ENCODE results near the gene LIF. TPM values are rescaled to one million over a fixed set of nuclear protein-coding genes. Genes with fewer than 3 reads are reported as not detected.

LIF gene
- polyA plus RNA-seq (ENCODE audit: insufficient read length): 0.76 TPM

DNA sequence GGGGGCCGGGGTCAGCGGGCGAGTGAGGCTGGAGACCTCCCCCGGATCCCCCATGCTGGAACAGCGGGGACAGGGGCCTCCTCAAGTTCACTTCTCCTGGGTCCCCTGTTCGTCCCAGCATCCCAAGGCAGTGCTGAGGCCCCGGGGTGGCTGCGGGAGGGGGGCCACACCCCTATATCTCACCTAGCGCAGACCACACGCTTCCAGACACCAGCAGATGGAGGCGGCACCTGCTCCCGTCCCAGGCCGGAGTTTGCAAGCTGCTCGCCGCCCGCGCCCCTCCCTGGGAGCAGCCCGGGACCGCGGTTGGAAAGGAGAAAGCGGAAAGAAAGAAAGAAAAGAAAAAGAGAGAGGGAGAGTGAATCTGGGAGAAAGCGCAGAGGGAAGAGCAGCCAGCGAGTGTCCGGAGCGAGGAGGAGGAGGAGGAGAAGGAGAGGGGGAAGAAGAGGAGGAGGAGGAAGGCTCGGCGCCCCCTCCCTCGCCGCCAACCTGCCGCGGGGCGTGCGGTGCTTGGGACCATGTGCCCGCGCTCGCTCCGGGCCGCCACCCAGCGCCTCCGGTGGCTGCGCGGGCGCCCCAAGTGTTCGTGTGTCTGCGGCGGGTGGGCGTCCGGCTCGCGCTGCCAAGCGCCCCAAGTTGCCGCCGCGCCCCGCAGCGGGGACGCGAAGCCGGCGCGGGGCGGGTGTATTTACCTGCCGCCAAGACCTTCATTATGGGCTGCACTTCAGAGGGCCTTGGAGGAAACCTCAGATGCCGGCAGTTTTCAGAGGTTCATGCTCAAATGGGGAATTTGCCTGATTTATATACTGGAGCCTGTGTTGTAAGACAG lies at the start of gene LIF:
Gene LIF (minus strand): TSS at position 775 of the 829 bp plus-strand sequence. CDS start 64 bp downstream, at position 711.
- no peak for DNase-seq (ENCODE audit: low read depth)

DNA sequence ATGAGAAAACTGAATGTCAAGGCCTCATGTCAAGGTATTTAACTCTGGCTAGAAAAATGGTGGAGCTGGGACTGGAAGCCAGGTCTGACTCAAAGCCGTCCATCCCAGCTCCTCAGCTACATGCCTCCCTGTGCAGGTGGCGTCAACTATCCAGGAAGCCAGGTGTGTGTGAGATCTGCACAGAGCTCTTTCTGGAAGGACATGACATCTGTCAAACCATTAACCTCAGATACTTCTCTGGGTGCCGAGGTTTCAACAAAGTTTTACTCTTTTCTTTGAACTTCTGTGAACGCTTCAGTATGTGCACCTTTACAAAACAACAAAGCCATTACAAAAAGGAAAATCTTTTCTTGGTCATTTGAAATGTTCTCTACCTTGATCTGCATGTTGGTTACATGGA lies 49.8 kb upstream of the LIF start:
- no peak for DNase-seq (ENCODE audit: low read depth)

DNA sequence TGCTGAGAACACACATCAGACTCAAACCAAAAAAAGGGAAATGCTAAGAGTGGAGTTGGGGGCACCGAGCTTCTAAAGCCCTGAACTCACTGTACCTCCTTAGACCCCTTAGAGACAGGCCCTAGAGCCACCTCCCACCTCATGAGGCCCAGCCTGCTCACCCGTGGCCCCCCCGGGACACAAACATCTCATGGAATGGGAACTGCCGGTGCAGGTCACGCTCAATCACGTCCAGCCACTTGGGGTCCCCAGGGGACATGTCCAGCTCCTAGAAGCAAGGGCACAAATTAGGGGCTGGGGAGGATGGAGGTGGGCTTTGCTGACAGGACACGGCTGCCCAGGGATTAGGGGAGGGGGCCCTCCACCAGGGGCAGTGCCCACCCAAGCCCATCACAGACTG lies 49.0 kb upstream of the LIF start:
- DNase-seq (ENCODE audit: low read depth): no peak

DNA sequence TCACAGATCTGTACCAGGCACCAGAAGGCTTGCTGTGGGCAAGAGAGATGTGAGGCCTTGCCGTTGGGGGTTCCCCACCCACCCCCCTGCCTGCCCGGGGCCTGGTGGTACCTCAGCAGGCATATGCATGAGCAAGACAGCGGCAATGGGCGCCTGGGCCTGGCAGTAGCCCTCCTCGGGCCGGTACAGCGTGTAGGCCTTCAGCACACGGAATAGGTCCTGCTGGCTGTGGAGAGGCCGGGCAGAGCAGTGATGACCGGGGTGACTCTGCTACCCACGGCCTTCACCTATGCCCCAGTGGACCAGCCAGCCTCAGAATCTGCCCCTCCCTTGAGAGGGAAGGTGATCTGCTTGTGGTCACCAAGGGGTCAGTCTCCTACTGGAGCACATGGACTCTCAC lies 48.3 kb upstream of the LIF start:
- DNase-seq (ENCODE audit: low read depth): no peak

DNA sequence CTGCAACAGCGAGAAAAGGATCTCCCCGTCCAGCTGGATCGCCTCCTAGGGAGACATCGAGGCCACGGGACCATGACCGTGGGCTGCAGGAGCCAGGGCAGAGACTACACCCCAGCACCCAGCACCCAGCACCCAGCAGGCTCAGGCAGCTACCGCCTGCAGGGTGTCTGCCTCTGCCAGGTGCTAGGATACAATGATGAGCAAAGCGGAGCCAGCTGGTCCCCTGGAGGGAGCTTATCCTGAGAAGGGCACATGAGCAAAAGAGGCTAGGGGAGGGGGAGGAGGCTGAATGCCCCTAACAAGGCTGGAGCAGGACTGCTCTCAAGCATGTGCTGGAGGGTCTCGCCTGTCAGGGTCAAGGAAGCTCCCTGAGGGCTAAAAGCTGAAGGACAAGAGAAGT lies 47.5 kb upstream of the LIF start:
- DNase-seq (ENCODE audit: low read depth): no peak

DNA sequence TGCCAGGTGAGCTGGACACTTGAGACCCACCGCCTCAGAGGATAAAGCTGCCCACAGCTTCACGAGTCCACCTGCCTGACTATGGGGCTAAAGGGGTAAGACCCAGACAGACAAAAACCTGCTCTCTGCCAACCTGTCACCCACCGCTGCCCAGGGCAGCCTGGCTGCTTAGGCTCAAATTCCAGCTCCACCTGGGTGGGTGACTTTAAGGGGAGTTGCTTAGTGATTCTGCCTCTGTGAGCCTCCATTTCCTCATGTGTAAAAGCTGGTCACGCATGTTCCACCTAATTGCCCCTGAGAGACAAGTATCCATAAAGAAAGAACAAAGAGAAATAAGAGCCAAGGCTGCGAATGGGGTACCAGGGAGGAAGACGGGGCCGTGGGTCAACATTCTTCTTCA lies 46.5 kb upstream of the LIF start:
- DNase-seq (ENCODE audit: low read depth): no peak

DNA sequence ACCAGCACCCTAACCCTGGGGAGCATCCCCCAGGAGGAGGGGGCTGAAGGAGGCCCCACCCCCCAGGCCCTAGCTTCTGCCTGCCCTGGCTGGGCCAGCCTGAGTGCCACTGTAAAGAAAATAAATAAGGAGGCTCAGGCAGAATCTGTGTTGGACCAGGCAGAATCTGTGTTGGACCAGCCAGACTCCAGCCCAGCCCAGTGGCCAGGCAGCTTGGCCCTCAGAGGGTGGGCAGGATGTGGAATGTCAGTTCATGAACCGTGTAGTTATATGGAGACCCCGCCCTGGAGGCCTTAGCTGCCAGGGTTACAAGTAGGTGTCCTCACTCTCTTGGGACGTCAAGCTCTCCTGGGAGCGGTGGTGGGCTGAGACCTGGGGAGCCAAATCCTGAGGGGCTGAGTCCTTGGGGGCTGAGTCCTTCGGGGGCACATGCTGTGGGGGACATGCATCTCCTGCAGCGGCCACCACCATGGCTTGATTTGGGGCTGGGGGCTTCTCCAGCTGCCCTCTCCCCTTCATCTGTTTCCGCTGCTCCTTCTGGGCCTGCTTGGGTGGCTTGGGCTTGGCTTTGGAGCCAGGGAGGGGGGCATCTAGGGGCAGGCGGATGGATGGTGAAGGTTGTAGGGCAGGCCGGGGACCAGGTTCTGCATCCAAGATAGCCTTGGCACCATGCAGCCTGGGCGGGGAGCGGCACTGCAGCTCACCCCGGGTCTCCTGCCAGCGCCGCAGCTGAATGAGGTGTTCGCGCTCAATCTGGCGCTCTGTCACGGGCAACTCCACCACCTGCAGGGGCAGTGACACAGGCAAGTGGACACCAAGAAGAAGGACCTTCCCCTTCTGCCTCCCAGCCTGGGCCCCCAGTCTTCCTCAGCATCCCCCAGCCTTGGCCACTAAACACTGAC lies 45.8 kb upstream of the LIF start:
- no peak for DNase-seq (ENCODE audit: low read depth)

DNA sequence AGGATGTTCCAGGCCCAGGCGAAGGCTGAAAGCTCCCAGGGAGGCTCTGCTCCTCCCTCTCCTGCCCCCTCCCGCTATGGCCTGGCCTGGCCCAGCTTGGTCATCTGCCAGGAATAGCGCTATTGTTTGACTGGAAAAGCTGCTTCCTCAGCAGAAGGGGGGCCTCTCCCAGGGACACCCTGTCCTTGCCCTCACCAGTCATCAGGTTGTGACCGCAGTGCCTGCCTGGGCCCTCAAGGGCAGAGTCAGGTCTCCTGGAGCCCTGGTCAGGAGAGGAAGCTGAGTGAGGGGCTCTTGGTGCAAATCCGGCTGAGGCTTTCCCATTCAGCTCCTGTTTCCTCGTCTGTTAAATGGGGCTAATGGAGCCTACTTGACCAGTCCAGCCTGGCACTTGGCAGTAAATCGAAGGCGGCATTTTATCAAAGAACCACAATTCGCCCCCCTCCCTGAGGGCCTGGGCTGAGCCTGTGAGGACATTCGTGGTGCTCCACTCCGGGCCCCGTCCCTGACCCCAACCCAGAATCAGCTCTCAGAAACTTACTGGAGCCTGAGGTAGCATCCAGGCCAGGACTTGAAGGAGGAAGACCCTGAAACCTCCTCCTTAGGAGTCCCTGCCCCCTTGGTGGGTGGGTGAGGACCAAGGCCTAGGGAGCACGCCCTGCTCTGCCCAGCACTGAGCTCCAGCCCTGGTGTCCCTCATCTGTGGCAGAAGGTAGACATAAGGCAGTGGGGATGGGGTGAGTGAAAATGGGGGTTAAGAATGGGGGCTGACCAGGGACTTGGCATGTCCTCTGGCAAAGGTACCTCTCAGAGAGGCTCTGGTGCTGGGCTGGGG lies 44.7 kb upstream of the LIF start:
- DNase-seq (ENCODE audit: low read depth): no peak

DNA sequence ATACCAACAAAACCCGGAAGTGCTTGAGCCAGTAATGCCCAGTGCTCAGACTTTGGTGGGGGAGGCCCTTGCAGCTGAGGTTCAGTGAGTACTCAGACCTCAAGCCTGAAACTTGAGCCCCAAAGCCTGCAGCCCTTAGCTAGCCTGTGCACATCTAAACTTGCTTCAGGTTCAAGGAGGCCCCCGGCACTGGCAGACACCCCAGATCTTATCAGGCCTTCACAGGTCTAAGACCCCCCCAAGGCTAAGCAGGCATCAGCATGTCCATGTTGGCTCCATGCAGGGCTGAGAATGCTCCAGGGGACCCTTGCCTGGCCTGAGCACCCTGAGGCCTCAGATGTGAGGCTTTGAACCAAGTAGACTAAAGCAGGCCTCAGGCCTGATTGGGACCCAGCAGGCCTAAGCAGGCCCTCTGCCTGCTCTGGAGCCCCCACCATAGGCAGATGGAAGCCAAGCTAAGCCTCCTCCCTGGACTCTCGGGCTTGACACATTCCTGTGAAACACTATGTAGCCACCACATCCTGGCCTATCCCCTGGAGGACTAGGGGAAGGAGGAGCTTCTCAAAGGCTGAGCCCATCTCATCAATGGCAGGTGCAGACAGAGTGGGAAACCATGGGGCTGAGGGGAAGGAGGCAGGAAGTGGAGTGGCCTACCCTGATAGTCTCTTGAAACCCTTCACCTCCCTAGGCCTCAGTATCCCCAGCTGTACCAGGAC lies 43.9 kb upstream of the LIF start:
- DNase-seq (ENCODE audit: low read depth): no peak

DNA sequence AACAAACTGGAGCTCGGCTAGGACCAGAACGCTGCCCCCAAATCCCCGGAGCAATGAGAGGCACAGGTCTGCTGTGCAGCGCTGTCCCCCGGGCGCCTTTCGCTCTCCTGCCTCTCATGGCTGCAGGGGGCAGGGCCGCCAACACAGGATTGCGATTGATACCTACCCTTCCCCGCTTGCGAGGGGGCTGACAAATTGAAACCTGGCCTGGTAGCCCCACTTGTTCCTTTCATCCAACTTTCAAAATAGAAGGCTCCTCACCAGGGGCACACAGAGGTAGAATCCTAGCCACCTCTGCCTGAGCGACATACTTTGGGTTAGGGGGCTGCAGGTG lies 43.4 kb upstream of the LIF start:
- DNase-seq (ENCODE audit: low read depth): no peak

DNA sequence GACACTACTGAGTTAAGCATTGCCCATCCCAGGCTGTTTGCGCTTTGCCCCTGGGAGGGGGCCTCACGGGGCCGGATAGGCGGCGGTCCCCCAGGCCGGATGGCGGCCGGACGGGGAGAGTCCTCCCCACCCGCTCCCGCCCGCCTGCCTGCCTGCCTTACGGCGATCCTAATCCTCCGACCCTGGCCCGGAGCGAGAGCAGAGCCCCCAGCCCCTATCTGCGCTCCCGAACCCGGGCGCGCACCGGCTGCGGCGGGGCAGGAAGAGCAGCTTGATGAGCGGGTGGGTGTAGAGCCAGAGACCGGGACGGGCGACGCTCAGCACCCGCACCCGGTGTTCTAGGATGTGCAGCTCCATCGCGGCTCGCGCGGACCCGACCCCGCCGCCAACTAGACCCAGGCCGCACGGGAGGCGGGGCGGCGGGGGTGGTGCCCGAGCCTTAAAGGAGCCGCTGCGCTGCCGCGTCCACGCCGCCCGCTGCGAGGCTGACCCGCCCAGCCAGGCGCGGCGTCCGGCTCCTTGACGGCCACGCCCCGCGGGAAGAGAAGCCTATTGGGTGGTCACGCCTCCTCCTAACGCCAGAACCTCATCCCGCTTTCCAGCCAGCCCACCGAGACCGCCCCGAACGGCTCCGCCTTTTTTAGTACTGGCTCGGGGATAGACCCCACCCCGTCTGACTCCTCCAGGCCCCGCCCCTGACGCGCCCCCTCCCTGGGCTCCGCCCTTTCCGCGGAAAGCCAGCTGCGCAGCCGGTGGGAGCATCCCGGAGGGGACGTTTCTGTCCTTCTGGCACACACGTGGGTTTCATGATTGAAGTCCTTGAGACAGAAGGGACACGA lies 42.8 kb upstream of the LIF start, which contains the start of gene CASTOR1:
Gene CASTOR1 (minus strand): TSS at position 365 of the 839 bp plus-strand sequence. CDS start 8 bp downstream, at position 357.
- peak; percentile 95 for DNase-seq (ENCODE audit: low read depth)

DNA sequence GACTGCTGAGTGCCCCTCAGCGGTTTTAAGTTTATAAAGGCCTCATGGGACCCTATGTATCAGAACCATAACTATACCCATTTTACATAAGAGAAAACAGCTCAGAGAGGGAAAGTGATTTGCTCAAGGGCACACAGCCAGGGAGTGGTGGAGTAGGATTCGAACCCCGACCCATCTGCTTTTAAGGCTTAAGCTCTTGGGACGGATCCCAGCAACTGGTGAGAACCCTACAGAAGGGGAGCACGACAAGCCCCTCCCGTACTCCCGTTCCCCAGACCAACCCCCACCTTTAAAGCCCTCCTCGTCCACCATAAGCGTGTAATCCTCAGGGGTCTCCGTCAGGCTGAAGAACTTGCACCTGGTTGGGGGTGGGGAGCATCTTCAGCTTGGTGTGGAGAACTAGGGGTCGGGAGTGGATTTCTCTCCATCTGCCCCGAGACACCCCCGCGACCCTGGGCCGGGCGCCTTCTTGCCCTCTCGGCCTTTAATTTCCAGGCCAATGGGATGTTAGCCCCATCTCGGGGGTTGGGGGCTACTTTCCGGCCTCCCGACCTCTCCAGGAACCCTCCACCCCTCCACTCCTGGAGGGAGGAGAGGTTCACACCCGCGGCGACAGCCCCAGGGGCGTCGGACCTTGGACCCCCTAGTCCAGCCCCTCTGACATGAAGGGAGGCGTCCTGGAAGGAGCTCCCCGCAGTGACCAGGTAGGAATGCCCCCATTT lies 42.0 kb upstream of the LIF start:
- no peak for DNase-seq (ENCODE audit: low read depth)

DNA sequence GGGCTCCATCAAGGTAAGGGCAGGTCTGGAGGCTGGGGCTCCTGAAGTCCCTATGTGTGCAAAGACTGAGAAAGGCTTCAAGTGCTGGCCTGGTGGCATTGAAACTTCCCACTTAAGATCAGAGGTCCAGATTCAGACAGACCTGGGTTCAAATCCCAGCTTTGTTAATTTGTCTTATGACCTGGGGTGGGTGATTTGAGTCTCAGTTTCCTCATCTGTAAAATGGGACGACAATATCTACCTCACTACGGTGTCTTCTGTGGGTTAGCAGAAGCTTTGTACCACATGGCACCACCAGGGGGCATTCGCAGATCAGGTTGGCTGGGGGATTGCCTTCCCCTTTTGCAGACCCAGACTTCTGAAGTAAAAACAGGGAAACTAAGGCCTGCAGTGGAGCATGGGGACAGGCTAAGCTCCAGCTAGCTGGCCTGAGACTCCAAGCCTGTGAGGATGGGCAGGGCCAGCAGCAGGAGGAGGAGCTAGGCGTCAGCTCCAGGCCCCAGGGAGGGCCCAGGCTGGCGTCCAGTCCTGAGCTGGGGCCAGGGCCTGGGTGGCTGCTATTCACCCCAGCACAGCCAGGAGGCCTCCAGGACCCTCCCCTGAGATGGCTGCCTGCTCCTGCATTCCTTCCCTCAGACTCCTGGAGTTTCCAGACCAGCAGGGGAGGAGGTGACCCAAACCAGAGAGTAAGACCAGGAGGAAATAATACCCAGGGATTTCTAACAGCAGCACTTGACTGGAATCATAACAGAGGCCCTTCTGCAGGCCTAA lies 41.3 kb upstream of the LIF start:
- DNase-seq (ENCODE audit: low read depth): peak; percentile 68

DNA sequence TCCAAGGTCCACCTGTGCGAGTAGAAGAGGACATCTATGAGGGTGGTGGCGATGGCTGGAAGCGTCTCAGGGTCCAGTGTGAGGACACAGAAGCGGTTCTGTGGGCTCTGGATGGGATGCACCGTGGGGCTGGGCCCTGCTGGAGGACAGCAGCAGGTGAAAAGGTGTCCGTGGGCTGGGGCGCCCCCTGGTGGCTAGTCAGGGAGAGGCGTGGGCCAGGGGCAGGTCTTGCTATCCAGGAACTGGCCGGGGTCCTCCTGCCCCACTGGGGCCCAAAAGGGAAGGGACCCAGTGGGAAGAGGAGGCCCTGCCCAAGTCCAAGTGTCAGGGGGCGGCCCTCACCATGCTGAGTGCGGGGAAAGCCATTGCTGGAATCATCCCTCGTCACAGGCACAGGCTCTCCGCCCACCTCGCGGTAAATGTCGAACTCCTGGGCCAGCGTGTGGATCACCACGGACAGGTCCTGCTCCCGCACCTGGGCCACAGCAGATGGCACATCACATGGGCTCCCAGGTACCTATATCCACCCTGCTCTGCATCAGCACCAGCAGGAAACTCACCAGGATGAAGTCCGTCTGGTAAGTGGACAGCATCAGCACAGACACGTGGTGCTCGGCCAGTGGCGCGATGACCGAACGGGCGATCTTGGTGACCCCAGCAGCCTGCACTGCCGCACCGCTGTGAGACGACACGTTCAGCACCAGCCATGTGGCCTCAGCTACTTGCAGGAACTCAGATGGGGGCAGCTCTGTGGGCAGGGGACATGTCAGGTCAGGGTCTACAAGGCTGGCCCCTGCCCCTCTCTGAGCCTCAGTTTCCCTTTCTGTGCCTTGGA lies 40.5 kb upstream of the LIF start:
- DNase-seq (ENCODE audit: low read depth): no peak

DNA sequence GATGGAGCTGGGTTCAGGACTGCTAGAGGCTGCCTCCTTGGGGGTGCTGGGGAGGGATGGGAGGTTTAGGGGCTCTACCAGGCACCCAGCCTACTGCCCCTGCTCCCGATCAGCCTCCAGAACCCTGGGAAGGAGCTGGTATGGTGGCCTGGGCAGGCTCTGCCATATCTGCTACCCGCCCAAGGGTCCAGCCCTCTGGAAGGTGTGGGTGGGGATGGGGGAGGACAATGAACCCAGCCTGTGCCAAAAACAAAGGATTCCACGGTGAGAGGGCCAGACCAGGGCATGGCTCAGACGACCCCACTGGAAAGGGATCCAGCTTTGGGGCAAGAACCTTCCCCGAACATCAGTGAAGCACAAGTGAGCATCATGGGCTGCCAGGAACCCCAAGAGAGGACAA lies 39.8 kb upstream of the LIF start:
- no peak for DNase-seq (ENCODE audit: low read depth)

DNA sequence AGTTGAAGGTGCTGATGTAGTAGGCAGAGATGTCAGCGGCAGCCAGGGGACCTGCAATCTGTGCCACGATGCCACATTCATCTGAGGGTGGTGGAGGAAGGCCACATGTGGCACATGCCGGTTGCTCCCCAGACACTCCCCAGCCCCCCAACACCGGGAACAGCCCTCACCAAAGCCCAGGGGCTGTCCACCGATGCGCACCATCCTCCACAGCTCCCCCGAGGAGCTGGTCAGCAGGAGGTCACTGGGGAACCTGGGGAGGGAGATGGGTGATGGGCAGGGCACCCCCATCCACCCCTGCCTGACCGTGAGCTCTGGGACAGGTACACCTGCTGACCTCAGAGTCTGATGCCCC lies 39.3 kb upstream of the LIF start:
- no peak for DNase-seq (ENCODE audit: low read depth)

DNA sequence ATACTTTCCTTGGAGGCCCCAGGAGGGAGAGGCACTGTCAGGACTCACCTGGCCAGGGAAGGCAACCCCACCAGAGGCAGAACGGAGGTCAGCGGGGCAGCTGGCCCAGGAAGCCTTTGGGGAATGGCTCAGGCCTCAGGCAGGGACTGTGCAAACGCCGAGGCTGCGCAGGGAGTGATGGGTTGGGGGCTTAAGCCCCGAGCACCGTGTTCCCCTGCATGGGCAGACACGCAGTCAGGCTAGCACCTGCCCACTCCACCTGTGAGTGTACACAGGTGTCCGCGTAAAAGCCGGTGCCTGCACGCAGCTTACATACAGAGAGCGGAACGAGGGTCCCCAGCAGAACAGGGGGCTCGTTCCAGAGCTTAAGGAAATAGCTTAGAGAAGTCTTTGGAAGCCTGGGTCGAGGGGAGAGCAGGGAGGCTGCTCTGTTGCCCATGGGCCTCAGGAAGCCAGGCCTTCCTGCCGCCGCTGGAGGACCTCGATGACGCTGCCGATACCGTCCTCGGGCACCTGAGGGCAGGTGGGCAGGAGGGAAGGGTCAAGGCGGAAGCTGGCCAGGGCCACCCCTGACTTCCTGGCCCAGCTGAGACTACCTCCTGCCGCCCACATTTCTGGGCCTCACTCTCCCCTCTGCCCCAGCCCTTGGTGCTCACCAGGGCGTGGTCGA lies 38.8 kb upstream of the LIF start:
- no peak for DNase-seq (ENCODE audit: low read depth)

Measured in forelimb muscle (tissue), 1 donor.